Ovary (tissue), 9 donors: Measurements from ENCODE around the gene LAMP5. TPM values are rescaled to one million over a fixed set of nuclear protein-coding genes. Genes with fewer than 3 reads are reported as not detected.

Experiments used
- DNase-seq, 5 donors: peaks; one replicate each; pipeline ENCODE4 v3.0.0-alpha.2; 2019 to 2020
- H3K27ac ChIP-seq, 2 donors: fragments of 200-600 bp; one replicate each; pipeline versions ENCODE4 v1.5.1 to v1.8.0; 2019 to 2022
- H3K27me3 ChIP-seq: fragments of 200-600 bp; one replicate; pipeline ENCODE4 v1.8.0; 2022
- H3K36me3 ChIP-seq: fragments of 200-600 bp; sonication (generic); one replicate; pipeline ENCODE4 v1.5.1; 2019
- H3K4me1 ChIP-seq: one replicate; pipeline ENCODE4 v1.8.1; 2013; ENCODE audit warnings: mild to moderate bottlenecking, moderate library complexity; ENCODE audit not compliant: insufficient read depth
- H3K4me3 ChIP-seq: fragments of 200-600 bp; sonication (generic); one replicate; pipeline ENCODE4 v1.5.1; 2017
- H3K9me3 ChIP-seq, 2 donors: fragments of 200-600 bp in 1 of 2; sonication (generic) in 1 of 2; one replicate each; pipeline versions ENCODE4 v1.5.1 to v1.8.1; 2013 to 2019; ENCODE audit warnings: mild to moderate bottlenecking in 1 of 2, moderate library complexity in 1 of 2
- EP300 ChIP-seq: sonication (generic); formaldehyde crosslinking; IDR thresholded peaks from one replicate; pipeline ENCODE4 v1.6.1; 2017; ENCODE audit warnings: antibody characterized with exemption
- POLR2A ChIP-seq: fragments of 450-650 bp; IDR thresholded peaks from one replicate; pipeline ENCODE4 v1.6.1; 2017; ENCODE audit warnings: antibody characterized with exemption, mild to moderate bottlenecking, moderate library complexity
- WGBS, 3 donors: extraction: QIAGEN DNeasy Blood & Tissue Kit in 1 of 3; methylation state at CpG; one replicate each; pipeline versions ENCODE4 v1.1.5 to v1.1.7; 2013 to 2017; 5-methylcytosine and 5-hydroxymethylcytosine counted together
- intact Hi-C, 4 donors: fragments of 100-400 bp; cut with DNase I; formaldehyde crosslinking; loops; one replicate each; pipeline versions ENCODE4 v1.11.0 to v1.15.1; 2022 to 2023
- polyA plus RNA-seq, 2 donors: library from polyadenylated mRNA; stranded (reverse); fragments of 200-250 nt in 1 of 2; fragments of 350-450 nt in 1 of 2; fragmentation: Illumina TruSeq in 1 of 2; extraction: RNeasy Lipid Tissue Mini Kit (QIAGEN cat#74804) in 1 of 2; gene quantifications; one replicate each; pipeline ENCODE4 v1.2.3, GENCODE V29; 2013 to 2014
- total RNA-seq, 7 donors: library from RNA; depleted of rRNA in 2 of 7; stranded (reverse); fragments of >200 nt in 2 of 7; fragmentation: NEBNext Ultra II Directional in 3 of 7; extraction: Animal tissue kit (Norgen Biotek cat#: 25700) in 3 of 7; gene quantifications; one replicate each; pipeline versions ENCODE4 v1.1.0 to v1.2.4, GENCODE V29; 2016 to 2023
- TF ChIP-seq, protein P1 (sequence below), 3 donors: fragments of 450-650 bp in 2 of 3; fragments of 200-600 bp in 1 of 3; IDR thresholded peaks; one replicate each; pipeline versions ENCODE4 v1.5.1 to v1.8.0; 2016 to 2022; ENCODE audit warnings: antibody characterized with exemption in 3 of 3, mild to moderate bottlenecking in 1 of 3
- donor health status: DM: no; HTN: no; CAD: no; lungs with moderate emphysema.
- donor health status: DM: no; HTN: no; CAD: no.
- donor health status: Bipolar disorder and iron deficiency.
- donor health status: DM: yes; HTN: yes; CAD: no.
- donor health status: DM: no; HTN: no; CAD: no.
- donor health status: DM: yes; HTN: yes; CAD: no.

Gene LAMP5
- total and polyA plus RNA-seq, 9 donors: 0.91 to 39.5 (median 5.2) TPM

DNA sequence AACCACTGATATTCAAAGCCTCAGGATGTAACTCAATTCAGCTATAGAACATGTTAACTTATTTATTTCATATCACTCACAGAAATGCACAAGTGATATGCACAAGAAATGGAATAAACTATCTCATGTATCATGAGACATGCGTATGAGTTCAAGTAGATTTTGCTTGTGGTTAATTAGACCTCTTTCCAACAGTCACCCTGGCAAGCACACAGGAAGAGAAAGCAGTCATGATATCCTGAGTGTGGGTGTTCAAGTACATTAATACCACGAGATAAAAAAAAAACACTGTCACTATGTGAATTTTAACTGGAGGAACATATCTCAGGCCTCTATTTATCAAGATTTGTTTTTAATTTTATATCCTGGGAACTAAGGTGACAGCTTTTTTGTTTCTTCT, 64.2 kb downstream of the LAMP5 start:
- H3K27ac ChIP-seq: no peak overlapping the region
- H3K4me1 ChIP-seq: no peaks in the 10 kb centered on the region
- intact Hi-C loops: no loop called here
- WGBS, 3 donors: 18 to 32% (median 25%) methylated on average over 2 of the region's 2 CpGs
- TF ChIP-seq POLR2A: no peak
- TF ChIP-seq EP300: no peak
- TF ChIP-seq, protein P1, sequence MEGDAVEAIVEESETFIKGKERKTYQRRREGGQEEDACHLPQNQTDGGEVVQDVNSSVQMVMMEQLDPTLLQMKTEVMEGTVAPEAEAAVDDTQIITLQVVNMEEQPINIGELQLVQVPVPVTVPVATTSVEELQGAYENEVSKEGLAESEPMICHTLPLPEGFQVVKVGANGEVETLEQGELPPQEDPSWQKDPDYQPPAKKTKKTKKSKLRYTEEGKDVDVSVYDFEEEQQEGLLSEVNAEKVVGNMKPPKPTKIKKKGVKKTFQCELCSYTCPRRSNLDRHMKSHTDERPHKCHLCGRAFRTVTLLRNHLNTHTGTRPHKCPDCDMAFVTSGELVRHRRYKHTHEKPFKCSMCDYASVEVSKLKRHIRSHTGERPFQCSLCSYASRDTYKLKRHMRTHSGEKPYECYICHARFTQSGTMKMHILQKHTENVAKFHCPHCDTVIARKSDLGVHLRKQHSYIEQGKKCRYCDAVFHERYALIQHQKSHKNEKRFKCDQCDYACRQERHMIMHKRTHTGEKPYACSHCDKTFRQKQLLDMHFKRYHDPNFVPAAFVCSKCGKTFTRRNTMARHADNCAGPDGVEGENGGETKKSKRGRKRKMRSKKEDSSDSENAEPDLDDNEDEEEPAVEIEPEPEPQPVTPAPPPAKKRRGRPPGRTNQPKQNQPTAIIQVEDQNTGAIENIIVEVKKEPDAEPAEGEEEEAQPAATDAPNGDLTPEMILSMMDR (IDR thresholded peaks at IDR 0.05): no peak
- DNase-seq: no peak
- no peak overlapping the region for H3K4me3 ChIP-seq
- H3K27me3 ChIP-seq: no peaks in the 10 kb centered on the region
- no peaks in the 10 kb centered on the region for H3K9me3 ChIP-seq
- no peaks in the 10 kb centered on the region for H3K36me3 ChIP-seq
